ENCODE data around the gene BEX5. TPM values are rescaled to one million over a fixed set of nuclear protein-coding genes. Genes with fewer than 3 reads are reported as not detected.
A peak's percentile ranks its signal among the peaks of the same experiment; 100 is the strongest.
"Not testable (repeated sequence)": the region's sequence is repeated elsewhere in the genome, so short reads cannot be mapped to it uniquely, and the experiment has no call there.

The BEX5 gene
- total RNA-seq, 1 donor = not detected

- no peak overlapping the region for H3K27ac ChIP-seq (ENCODE audit: low read depth, low read length)
- H2AFZ ChIP-seq (ENCODE audit: low read length) = no peak overlapping the region
- H3K27me3 ChIP-seq (ENCODE audit: insufficient read depth, low read length) = peaks cover 4% of the 10 kb centered on the region
- H3K79me2 ChIP-seq (ENCODE audit: insufficient read depth, low read length) = no peaks in the 10 kb centered on the region
- no peak overlapping the region for H3K4me3 ChIP-seq (ENCODE audit: insufficient read depth, low read length)
- no peaks in the 10 kb centered on the region for H3K4me1 ChIP-seq (ENCODE audit: insufficient read depth, low read length)
- H3K4me2 ChIP-seq (ENCODE audit: insufficient read depth, low read length) = no peak overlapping the region
- TF ChIP-seq CTCF (IDR thresholded peaks at IDR 0.05; ENCODE audit: extremely low read depth, low read depth, low read length) = peak; percentile 8
- no peaks in the 10 kb centered on the region for H3K36me3 ChIP-seq (ENCODE audit: insufficient read depth, low read length)
- no peak for DNase-seq (ENCODE audit: insufficient read length, low spot score, missing footprints)
- H4K20me1 ChIP-seq (ENCODE audit: insufficient read depth, low read length) = no peaks in the 10 kb centered on the region
- no peaks in the 10 kb centered on the region for H3K9me3 ChIP-seq (ENCODE audit: low read depth, low read length)
These were observed 1.4 kb downstream of the BEX5 start for GRCh38 chrX:102154218-102154860.

GRCh38 chrX:102142274-102142673, 13.5 kb downstream of the BEX5 start, which contains the start of gene TCEAL6:
Gene TCEAL6, minus strand, starts transcription at chrX:102142481.
- not testable (repeated sequence) for H3K4me3 ChIP-seq (ENCODE audit: insufficient read depth, low read length); H4K20me1 ChIP-seq (ENCODE audit: insufficient read depth, low read length); H3K27me3 ChIP-seq (ENCODE audit: insufficient read depth, low read length); H3K79me2 ChIP-seq (ENCODE audit: insufficient read depth, low read length); H3K9me3 ChIP-seq (ENCODE audit: low read depth, low read length); H3K4me2 ChIP-seq (ENCODE audit: insufficient read depth, low read length); DNase-seq (ENCODE audit: insufficient read length, low spot score, missing footprints); H3K4me1 ChIP-seq (ENCODE audit: insufficient read depth, low read length); H3K36me3 ChIP-seq (ENCODE audit: insufficient read depth, low read length); H2AFZ ChIP-seq (ENCODE audit: low read length); H3K27ac ChIP-seq (ENCODE audit: low read depth, low read length)

GRCh38 chrX:102141631-102142030, 14.1 kb downstream of the BEX5 start:
- not testable (repeated sequence) for H3K9me3 ChIP-seq (ENCODE audit: low read depth, low read length); H3K36me3 ChIP-seq (ENCODE audit: insufficient read depth, low read length); H4K20me1 ChIP-seq (ENCODE audit: insufficient read depth, low read length); H3K27me3 ChIP-seq (ENCODE audit: insufficient read depth, low read length); H3K4me3 ChIP-seq (ENCODE audit: insufficient read depth, low read length); H2AFZ ChIP-seq (ENCODE audit: low read length); H3K79me2 ChIP-seq (ENCODE audit: insufficient read depth, low read length); H3K4me2 ChIP-seq (ENCODE audit: insufficient read depth, low read length); DNase-seq (ENCODE audit: insufficient read length, low spot score, missing footprints); H3K27ac ChIP-seq (ENCODE audit: low read depth, low read length); H3K4me1 ChIP-seq (ENCODE audit: insufficient read depth, low read length)

GRCh38 chrX:102140876-102141275, 14.9 kb downstream of the BEX5 start:
- H4K20me1 ChIP-seq (ENCODE audit: insufficient read depth, low read length); H3K4me2 ChIP-seq (ENCODE audit: insufficient read depth, low read length); H3K4me1 ChIP-seq (ENCODE audit: insufficient read depth, low read length); H3K36me3 ChIP-seq (ENCODE audit: insufficient read depth, low read length); H3K27me3 ChIP-seq (ENCODE audit: insufficient read depth, low read length); H3K27ac ChIP-seq (ENCODE audit: low read depth, low read length); H3K9me3 ChIP-seq (ENCODE audit: low read depth, low read length); DNase-seq (ENCODE audit: insufficient read length, low spot score, missing footprints); H3K4me3 ChIP-seq (ENCODE audit: insufficient read depth, low read length); H2AFZ ChIP-seq (ENCODE audit: low read length); H3K79me2 ChIP-seq (ENCODE audit: insufficient read depth, low read length): not testable (repeated sequence)

GRCh38 chrX:102138064-102138463, 17.7 kb downstream of the BEX5 start:
- Histone ChIP-seq H3K4me3 (ENCODE audit: insufficient read depth, low read length) (no peak overlapping the region), H3K36me3 (ENCODE audit: insufficient read depth, low read length) (no peaks in the 10 kb centered on the region), H3K4me1 (ENCODE audit: insufficient read depth, low read length) (no peaks in the 10 kb centered on the region), H3K79me2 (ENCODE audit: insufficient read depth, low read length) (no peaks in the 10 kb centered on the region), H3K27me3 (ENCODE audit: insufficient read depth, low read length) (peaks cover 5% of the 10 kb centered on the region), H3K4me2 (ENCODE audit: insufficient read depth, low read length) (no peak overlapping the region), H3K27ac (ENCODE audit: low read depth, low read length) (no peak overlapping the region), H3K9me3 (ENCODE audit: low read depth, low read length) (no peaks in the 10 kb centered on the region), H2AFZ (ENCODE audit: low read length) (no peak overlapping the region), H4K20me1 (ENCODE audit: insufficient read depth, low read length) (no peaks in the 10 kb centered on the region)
- no peak for DNase-seq (ENCODE audit: insufficient read length, low spot score, missing footprints)
- TF ChIP-seq CTCF (IDR thresholded peaks at IDR 0.05; ENCODE audit: extremely low read depth, low read depth, low read length) = no peak

All from osteoblast (primary cell).